HG03196 (cell line): Measurements from ENCODE around the gene PPEF2.
"Not testable (repeated sequence)": the region's sequence is repeated elsewhere in the genome, so short reads cannot be mapped to it uniquely, and the experiment has no call there.

Source experiments
- ATAC-seq: cut with Tn5 transposase; IDR thresholded peaks from one replicate; pipeline ENCODE4 v1.9.1; 2021; ENCODE audit not compliant: unreplicated experiment

PPEF2 gene, protein sequence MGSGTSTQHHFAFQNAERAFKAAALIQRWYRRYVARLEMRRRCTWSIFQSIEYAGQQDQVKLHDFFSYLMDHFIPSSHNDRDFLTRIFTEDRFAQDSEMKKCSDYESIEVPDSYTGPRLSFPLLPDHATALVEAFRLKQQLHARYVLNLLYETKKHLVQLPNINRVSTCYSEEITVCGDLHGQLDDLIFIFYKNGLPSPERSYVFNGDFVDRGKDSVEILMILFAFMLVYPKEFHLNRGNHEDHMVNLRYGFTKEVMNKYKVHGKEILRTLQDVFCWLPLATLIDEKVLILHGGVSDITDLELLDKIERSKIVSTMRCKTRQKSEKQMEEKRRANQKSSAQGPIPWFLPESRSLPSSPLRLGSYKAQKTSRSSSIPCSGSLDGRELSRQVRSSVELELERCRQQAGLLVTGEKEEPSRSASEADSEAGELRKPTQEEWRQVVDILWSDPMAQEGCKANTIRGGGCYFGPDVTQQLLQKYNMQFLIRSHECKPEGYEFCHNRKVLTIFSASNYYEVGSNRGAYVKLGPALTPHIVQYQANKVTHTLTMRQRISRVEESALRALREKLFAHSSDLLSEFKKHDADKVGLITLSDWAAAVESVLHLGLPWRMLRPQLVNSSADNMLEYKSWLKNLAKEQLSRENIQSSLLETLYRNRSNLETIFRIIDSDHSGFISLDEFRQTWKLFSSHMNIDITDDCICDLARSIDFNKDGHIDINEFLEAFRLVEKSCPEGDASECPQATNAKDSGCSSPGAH

DNA sequence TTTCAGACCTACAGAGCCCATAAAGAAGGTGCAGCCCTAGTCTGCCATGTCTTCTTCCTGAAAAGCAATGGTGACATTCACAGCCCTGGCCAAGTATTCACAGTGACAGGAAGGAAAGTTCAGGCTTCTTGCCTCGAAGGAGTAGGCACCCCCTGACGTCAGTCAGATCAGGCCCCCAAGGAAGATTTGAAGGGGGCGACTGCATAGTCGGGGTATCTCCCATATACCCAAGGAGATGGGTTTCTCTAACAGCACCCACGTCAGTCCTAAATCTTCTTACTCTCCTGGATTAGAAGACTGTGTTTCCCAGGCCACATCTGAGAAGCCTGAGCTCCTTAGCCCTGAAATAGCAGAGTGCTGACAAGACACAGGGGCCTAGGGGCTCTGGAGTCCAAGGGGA is at the start of gene PPEF2:
TSS of gene PPEF2 (minus strand) at position 101 of the 400 bp plus-strand sequence. CDS start 6,127 bp downstream, outside the sequence.
- ATAC-seq: no peak

DNA sequence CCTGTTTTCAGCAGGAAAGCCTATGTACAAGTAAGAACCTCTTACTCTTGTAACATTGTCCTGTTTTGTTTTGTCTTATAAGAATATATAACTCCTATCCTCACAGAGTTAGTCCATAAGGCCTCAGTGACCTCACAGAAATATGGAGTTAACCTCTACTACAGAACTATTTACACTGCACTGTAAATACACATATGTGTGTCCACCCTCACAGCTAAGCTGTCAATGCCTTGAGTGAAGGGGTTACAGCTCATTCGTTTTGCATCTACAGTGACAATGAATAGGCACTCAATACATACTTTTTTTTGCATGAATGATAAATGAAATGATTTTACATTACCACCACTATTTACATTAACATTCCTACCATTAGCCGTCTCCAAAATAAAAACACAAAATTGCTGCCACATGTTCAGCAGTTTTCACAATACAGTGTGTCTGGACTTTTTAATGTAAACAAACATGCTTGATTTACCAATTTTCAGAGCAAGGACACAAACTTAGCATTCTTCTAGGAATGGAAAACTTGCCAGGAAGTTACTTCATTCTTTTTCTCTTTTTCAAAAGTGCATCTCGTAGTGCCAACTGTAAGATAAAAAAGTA is 48.1 kb upstream of the PPEF2 start:
- no peak for ATAC-seq

DNA sequence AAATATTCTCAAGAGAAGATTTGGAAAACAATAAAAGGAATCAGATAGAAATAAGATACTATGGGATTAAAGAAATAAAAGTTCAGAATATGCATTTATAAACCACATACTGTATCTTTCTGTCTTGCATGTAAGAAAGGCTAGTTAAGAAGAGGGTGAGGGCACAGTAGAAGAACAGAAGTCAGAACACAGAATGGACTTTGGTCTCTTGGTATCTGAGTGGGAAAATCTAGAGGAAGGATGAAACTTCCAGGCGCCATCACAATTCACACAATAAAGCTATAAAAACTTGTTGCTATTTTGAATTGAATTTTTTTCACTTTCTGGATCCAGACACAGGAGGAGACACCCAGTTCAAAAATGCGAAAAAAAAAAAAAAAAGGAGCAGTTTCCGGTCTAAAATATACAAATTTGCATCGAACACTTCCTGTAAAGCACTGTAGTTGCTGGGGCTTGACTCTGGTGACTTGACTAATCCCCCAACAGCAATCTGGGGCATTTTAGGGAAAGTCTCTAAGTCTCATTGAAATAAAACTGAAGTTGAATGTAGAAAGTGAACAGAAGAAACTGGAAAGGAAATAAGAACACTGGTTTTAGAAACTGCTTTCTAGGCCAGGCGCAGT is 46.7 kb upstream of the PPEF2 start:
- peak; percentile 67 for ATAC-seq

DNA sequence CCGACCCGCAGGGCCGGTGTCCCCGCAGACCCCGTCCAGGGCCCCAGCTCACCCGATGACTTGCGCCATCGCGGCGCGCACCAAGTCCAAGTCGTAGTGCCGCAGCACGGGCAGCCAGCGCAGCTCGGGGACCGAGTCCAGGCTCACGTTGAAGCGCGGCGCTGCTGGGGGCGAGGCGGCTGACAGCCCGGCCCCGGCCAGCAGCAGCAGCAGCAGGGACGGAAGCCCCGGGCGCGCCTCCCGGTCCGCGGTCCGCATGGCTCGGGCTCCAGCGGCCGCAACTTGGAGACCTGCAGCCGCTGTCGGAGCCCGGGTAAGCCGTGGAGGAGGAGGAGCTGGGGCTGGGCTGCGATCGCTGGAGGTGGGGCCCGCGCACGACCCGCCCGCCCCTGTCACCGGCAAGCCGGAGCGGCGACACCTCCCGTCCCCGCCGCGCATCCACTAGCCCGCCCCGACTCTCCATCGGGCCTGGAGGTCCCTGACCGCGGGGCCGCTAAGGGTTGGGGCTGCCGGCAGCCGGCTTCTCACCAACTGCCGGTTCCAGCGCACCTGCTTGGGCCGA is 38.5 kb upstream of the PPEF2 start, which contains the start of gene NAAA:
TSS of gene NAAA (minus strand) at position 322 of the 562 bp plus-strand sequence. CDS start at position 258, 64 bp downstream.
- peak; percentile 76 for ATAC-seq

DNA sequence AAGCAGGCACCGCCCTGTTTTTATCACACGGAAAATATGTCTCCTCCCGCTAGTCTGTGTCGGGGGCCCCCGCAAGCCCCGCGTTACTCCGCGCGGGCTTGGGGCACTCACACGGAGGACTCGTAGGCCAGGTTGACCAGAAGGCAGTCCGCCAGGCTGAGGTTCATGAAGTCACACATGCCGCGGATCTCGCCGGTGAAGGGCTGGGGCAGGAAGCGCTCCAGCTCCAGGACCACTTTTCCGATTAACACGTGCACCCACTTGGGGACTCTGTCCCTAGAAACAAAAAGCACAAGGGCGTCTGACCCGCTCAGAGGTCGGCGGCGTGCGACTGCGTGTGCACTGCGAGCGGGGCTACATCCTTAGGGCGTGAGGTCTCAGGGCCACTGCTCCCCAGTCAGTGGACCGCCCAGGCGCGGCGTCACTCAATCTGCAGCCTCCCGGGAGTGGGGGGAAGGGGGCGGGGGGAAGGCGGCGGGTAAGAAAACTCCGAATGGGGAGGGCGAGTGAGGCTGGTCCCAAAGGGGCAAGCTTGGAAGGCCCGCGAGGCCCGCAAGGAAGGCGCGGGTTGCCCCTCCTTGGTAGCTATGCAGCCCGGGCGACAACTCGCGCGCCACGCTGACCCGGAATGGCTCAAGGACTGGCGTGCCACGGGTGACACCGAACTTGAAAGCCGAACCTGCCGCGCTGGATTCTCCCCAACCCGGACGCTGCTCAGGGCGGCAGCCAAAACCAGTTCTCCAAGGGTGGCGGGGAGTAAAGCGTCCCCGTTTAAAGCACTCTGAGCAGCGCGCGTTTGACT is 37.8 kb upstream of the PPEF2 start:
- peak; percentile 47 for ATAC-seq

DNA sequence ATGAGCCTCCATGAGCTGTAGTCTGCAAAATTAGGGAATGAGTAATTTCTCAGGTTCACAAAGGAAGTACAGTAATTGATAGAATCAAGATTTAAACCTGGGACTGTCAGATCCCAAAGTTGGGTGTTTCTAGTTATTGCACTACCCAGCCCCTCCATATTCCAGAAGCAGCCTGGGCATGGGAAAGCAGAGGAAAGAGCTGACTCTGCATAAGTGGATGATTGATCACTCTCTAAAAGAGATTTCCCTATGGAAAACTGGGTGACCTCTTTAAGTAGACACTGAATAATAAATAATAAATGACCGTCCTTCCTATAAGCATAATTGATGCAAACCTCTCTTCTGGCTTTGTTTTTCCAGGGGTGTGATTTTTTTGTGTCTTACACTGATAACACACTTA is 33.4 kb upstream of the PPEF2 start:
- ATAC-seq: no peak

DNA sequence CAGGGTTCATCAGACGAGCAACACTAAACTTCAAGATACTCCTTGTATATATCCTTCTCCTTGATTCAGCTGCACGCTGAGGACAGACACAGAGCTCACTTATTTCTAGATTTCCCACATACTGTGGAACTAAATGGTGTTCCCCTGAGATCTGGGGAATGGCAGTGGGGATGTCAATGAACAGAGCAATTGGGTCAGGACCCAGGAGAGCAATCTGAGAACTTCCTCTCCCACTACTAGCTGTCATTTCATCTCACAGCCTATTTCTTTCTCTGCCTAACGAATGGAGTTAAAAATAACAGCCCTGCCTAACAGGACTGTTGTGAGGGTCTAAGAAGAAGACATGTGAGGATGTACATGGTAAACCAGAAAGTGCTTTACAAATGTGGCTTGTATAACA is 27.9 kb upstream of the PPEF2 start:
- no peak for ATAC-seq

DNA sequence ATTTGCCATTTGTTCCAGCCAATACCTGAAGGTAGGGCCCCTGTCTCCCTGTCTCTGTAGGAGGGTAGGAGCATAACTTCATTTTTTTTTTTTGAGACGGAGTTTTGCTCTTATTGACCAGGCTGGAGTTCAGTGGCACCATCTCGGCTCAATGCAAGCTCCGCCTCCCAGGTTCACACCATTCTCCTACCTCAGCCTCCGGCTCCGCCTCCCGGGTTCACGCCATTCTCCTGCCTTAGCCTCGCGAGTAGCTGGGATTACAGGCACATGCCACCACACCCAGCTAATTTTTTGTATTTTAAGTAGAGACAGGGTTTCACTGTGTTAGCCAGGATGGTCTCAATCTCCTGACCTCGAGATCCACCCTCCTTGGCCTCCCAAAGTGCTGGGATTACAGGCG is 22.7 kb upstream of the PPEF2 start:
- ATAC-seq: not testable (repeated sequence)

DNA sequence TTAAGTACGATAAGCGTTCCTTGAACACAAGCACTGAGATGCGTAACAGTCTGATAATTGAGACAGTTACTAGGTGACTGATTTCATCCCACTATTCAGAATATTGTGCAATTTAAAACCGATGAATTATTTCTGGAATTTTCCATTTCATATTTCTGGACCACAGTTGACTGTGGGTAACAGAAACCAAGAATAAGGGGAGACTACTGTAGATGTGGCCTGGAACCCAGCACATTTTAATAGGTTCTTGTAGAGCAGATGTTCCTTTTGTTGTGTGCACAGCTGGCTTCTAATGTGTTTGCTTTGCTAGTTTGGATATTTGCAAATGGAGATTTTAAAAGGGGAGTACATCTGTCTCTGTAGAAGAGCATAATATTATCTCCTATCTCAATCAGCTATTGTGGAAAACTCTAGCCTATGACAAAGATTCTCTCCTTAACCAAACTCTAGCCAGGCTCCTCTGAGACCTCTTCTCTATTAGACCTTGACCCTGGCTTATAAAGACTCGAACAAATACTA is 22.1 kb upstream of the PPEF2 start:
- no peak for ATAC-seq

DNA sequence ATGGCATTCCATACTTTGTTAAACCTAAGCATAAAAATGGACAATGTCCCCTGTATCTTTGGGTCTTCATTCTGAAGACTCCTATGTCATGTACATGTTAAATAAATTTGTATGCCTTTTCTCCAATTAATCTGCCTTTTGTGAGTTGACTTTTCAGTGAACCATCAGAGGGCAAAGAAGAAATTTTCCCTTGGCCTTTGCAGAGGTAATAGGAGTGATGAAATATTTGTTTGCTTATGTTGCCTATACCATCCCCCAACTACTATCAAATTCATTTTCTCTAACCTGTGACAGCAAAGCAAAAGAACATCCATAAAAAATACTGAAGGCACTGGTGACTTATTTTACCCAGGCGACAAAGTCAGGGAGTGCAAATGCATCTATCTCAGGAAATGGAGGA is 20.3 kb upstream of the PPEF2 start:
- ATAC-seq: no peak

DNA sequence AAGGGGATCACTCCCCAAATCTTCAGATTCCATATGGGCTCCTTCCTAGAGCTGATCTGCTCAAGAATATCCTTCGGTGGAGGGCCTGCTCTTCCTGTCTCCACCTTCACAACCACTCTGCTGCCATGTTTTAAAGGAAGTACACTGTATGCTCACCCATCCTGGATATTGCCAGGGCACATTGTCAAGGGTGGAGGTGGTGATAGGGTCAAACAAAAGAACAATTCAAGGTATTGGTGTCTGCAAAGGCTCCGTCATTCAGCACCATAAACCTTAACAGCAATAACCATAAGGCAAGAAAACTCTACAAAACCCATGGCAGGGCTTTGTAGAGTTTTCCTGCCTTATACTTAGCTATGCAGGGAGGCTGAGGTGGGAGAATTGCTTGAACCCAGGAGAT is 19.7 kb upstream of the PPEF2 start:
- no peak for ATAC-seq

DNA sequence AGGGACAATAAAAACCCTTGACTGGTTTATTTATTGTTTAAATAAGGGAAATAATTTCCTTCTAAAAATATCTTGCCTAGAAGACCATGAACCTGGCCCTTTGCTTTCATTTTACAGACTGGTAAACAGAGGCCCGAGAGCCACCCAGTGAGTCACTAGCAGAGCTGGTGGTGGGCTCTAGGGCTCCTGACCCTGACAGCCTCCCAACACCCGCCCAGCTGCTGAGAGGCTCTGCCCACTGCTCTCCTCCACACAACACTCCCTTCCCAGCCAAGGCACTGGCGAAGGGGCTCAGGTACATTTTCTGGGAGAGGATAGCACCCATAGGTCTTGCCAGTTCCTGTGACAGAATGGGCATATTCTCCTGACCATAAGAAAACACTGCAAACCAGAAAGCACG is 18.1 kb upstream of the PPEF2 start:
- no peak for ATAC-seq

DNA sequence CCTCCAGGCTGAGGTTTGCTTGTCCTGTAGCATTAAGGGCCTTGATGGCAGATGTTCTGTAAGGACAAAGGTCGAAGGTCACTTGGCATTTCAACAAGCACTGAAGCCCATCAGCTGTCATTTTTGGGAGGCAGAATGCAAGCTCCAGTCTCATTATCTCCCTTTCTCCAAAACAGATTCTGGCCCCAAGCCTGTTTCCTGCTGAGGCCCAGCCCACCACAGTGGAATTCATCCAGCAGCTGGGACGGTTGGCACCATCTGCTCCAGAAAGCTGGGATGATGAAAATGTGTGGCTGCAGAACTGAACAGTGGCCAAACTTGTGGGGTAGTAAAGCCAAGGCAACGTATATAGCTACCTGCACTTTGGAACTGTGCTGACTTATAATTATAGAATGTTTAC is 17.7 kb upstream of the PPEF2 start:
- no peak for ATAC-seq

DNA sequence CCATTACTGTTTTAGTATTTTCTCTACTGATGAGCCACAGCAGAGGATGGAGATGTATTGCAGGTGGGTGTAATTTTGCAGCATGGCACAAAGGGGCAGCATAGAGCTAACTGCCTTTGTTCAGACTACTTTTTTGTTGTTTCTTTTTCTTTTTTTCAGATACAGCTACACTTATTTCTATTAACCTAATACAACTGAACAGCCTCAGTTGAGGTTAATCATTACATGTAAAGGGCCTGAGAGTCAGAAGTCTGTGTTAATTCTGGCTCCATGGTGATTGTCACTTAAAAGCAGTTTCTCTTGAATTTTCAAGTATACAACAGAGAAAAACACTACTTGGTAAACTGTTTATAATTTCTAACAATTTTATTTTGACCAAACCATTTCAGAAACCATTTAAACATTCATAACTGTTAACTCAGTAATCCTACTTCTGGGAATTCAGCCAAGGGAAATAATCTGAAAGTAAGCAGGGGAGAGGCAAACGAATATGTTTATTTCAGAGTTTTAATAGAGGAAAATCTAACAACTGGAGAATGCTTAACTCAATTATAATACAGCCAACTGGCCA is 13.9 kb upstream of the PPEF2 start:
- ATAC-seq: peak; percentile 72

DNA sequence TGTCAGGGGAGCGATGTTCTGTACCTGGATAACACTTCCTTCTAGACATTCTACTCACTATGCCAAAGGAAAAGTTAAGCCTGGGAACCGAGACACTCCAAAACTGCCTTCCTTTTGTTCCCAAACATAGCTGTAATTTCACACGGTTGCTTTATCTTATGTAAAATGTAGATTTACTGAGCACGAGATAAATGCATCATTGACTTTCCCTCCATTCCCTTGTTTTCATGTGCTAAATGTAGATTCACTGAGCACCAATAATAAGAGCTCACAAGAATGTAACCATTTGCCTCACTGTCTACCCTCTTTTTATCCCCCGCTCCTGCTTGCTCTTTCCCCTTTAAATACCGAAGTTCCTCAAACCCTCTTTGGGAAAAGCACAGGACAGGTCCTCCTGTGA is 10.7 kb upstream of the PPEF2 start:
- no peak for ATAC-seq

DNA sequence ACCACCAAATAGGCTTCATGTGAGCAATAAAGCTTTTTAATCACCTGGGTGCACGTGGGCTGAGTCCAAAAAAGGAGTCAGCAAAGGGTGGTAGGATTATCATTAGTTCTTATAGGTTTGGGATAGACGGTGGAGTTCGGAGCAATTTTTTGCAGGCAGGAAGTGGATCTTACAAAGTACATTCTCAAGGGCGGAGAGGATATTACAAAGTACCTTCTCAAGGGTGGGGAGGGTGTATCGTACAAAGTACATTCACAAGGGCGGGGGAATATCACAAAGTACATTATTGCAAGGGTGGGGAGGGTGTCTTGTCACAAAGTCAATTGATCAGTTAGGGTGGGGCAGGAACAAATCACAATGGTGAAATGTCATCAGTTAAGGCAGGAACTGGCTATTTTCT is 8.6 kb upstream of the PPEF2 start:
- ATAC-seq: not testable (repeated sequence)

DNA sequence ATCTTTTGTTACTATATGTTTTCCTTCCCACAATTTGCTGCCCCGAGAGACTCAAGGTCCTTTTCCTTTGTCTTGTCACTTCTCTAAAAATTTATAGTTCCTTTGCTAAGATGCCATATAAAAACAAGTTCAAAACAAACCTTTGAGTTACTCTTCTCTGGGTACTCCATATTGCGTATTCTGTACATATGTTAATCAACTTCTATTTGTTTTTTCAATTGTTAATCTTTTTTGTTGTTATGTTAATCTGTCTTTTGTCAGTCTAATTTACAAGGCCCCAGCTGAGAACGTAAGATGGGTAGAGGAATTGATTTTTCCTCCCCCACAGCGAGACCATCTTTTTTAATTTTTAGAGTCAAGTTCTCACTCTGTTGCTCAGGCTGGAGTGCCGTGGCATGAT is 7.2 kb upstream of the PPEF2 start:
- ATAC-seq: no peak

DNA sequence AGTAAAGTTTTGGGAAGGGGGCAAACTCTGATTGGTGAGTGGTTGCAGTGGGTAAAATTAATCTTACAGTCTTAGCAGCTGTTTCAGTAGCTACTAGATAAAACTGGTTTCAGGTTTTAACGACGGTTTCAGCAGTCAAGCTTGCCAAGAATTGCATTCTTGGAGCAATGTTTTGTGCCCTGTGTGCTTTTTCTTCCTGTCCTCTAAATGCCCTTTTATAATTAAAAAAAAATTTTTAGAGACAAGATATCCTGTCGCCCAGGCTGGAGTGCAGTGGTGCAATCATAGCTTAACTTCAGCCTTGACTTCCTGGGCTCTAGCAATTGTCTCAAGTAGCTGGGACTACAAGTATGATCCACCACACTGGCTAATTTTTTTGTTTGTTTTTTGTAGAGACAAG is 6.3 kb upstream of the PPEF2 start:
- no peak for ATAC-seq

DNA sequence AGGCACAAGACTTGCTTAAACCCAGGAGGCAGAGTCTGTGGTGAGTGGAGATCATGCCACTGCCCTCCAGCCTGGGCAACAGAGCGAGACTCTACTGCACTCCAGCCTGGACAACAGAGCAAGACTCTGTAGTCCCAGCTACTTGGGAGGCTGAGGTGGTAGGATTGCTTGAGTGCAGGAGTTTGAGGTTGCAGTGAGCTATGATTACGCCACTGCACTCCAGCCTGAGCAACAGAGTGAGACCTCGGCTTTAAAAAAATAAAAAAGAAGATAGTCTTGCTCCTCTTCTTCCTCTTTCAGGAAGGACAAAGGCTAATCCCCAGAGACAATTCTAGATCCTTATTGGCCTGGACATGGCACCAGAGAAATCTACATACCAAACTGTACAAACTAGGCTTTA is 5.7 kb upstream of the PPEF2 start:
- no peak for ATAC-seq

DNA sequence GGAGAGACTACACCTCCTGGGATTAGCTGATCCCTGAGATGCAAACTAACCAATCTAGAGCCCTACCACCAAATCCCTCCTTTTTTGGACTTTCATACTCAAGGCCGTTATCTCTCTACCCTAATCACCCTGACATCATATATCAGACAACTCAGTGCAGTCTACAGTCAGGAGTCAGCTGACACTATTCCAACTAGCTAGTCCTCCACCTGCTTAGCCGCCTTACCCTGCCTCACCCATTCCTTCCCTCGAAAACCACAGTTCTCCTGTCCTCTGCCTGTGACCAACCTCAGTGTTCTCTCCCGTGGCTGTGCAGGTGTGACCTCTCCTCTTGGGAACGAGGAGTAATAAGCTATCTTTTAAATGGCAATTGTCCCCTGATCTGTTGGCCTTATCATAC is 1.8 kb upstream of the PPEF2 start:
- ATAC-seq: no peak
